Effector memory CD8-positive, alpha-beta T cell (primary cell): Measurements from ENCODE around the gene TEX13C.
A peak's percentile ranks its signal among the peaks of the same experiment; 100 is the strongest.
"Not testable (repeated sequence)": the region's sequence is repeated elsewhere in the genome, so short reads cannot be mapped to it uniquely, and the experiment has no call there.

Source experiments
- ATAC-seq: fragments of 150-1000 bp; cut with Tn5 transposase; replicated peaks from 2 replicates; pipeline ENCODE4 v1.10.0; 2021; ENCODE audit warnings: mild to moderate bottlenecking, moderate library complexity
- DNase-seq, 3 experiments: peaks; one replicate each; pipeline ENCODE4 v3.0.0; 2021
- H3K27ac Mint-ChIP-seq, 2 donors: one replicate each; pipeline ENCODE4 v1.8.0; 2022; ENCODE audit warnings: mild to moderate bottlenecking in 2 of 2, mixed read lengths in 2 of 2, moderate library complexity in 2 of 2
- H3K27me3 Mint-ChIP-seq, 2 donors: one replicate each; pipeline ENCODE4 v1.8.0; 2022; ENCODE audit warnings: mixed read lengths in 2 of 2
- H3K36me3 Mint-ChIP-seq: one replicate; pipeline ENCODE4 v1.8.0; 2022; ENCODE audit warnings: mild to moderate bottlenecking, moderate library complexity, mixed read lengths; ENCODE audit not compliant: insufficient read depth
- H3K4me1 Mint-ChIP-seq, 2 donors: one replicate each; pipeline ENCODE4 v1.8.0; 2022; ENCODE audit warnings: low read depth in 2 of 2, mixed read lengths in 2 of 2
- H3K4me3 Mint-ChIP-seq, 2 donors: one replicate each; pipeline ENCODE4 v1.8.0; 2022; ENCODE audit warnings: mild to moderate bottlenecking in 2 of 2, mixed read lengths in 2 of 2, moderate library complexity in 2 of 2
- H3K9me3 Mint-ChIP-seq, 2 donors: one replicate each; pipeline ENCODE4 v1.8.0; 2022; ENCODE audit warnings: mixed read lengths in 2 of 2
- total RNA-seq, 9 experiments: gene quantifications; one replicate each; lab custom pipeline; 2026; lab: John Stamatoyannopoulos, UW

The TEX13C gene
- total RNA-seq, result 0 to 0.06 (median 0) reads per million in 9 experiments

GRCh38 chrX:125319646-125320521, at the start of gene TEX13C:
Gene TEX13C (plus strand): TSS chrX:125319871. CDS start chrX:125320120, 249 bp downstream.
- H3K27me3 Mint-ChIP-seq, result no peaks in the 10 kb centered on the region
- DNase-seq, result no peak
- H3K4me1 Mint-ChIP-seq, result no peaks in the 10 kb centered on the region
- H3K9me3 Mint-ChIP-seq, result no peaks in the 10 kb centered on the region
- no peaks in the 10 kb centered on the region for H3K36me3 Mint-ChIP-seq
- H3K27ac Mint-ChIP-seq, result no peak within 1 kb of the TSS
- no peak for ATAC-seq
- H3K4me3 Mint-ChIP-seq, result no peak within 1 kb of the TSS

- H3K27me3 Mint-ChIP-seq, result no peaks in the 10 kb centered on the region
- H3K4me3 Mint-ChIP-seq, result no peak overlapping the region
- ATAC-seq (no peak), DNase-seq (no peak)
- H3K27ac Mint-ChIP-seq, result no peak overlapping the region
- H3K9me3 Mint-ChIP-seq, result no peaks in the 10 kb centered on the region
- H3K36me3 Mint-ChIP-seq, result no peaks in the 10 kb centered on the region
- H3K4me1 Mint-ChIP-seq, result no peaks in the 10 kb centered on the region
Measured at GRCh38 chrX:125287282-125287681, 32.4 kb upstream of the TEX13C start.

GRCh38 chrX:125288343-125288742, 31.3 kb upstream of the TEX13C start:
- Mint-ChIP-seq H3K9me3 (no peaks in the 10 kb centered on the region), H3K27ac (no peak overlapping the region)

GRCh38 chrX:125289209-125289608, 30.5 kb upstream of the TEX13C start:
- Mint-ChIP-seq H3K4me3 (no peak overlapping the region), H3K4me1 (peaks cover 3 to 4% of the 10 kb centered on the region in 2 donors), H3K27ac (no peak overlapping the region), H3K27me3 (no peaks in the 10 kb centered on the region), H3K9me3 (no peaks in the 10 kb centered on the region), H3K36me3 (no peaks in the 10 kb centered on the region)
- ATAC-seq, result no peak
- DNase-seq, result no peak

More at GRCh38 chrX:125288343-125288742, 31.3 kb upstream of the TEX13C start:
- no peaks in the 10 kb centered on the region for H3K4me1 Mint-ChIP-seq
- no peak overlapping the region for H3K4me3 Mint-ChIP-seq
- no peaks in the 10 kb centered on the region for H3K36me3 Mint-ChIP-seq
- ATAC-seq, result no peak
- no peak for DNase-seq
- no peaks in the 10 kb centered on the region for H3K27me3 Mint-ChIP-seq

GRCh38 chrX:125289920-125290319, 29.8 kb upstream of the TEX13C start:
- no peaks in the 10 kb centered on the region for H3K27me3 Mint-ChIP-seq
- no peaks in the 10 kb centered on the region for H3K9me3 Mint-ChIP-seq
- H3K4me1 Mint-ChIP-seq, result peaks cover 7 to 9% of the 10 kb centered on the region in 2 donors
- no peak overlapping the region for H3K4me3 Mint-ChIP-seq
- no peak overlapping the region for H3K27ac Mint-ChIP-seq
- DNase-seq (no peak), ATAC-seq (no peak)
- H3K36me3 Mint-ChIP-seq, result no peaks in the 10 kb centered on the region

GRCh38 chrX:125291124-125291523, 28.5 kb upstream of the TEX13C start:
- Mint-ChIP-seq H3K9me3 (no peaks in the 10 kb centered on the region), H3K27ac (no peak overlapping the region), H3K4me1 (peaks cover 12 to 13% of the 10 kb centered on the region in 2 donors), H3K27me3 (no peaks in the 10 kb centered on the region), H3K4me3 (no peak overlapping the region), H3K36me3 (no peaks in the 10 kb centered on the region)
- ATAC-seq, result no peak
- DNase-seq, result no peak

- H3K27ac Mint-ChIP-seq, result peak overlapping the region; percentile 59 to 93
- H3K9me3 Mint-ChIP-seq, result no peaks in the 10 kb centered on the region
- no peaks in the 10 kb centered on the region for H3K36me3 Mint-ChIP-seq
- peak overlapping the region; percentile 47 to 77 for H3K4me3 Mint-ChIP-seq
- H3K27me3 Mint-ChIP-seq, result no peaks in the 10 kb centered on the region
- ATAC-seq, result no peak
- DNase-seq, result no peak
- H3K4me1 Mint-ChIP-seq, result peaks cover 12 to 13% of the 10 kb centered on the region in 2 donors
Measured at GRCh38 chrX:125293850-125294780, 25.6 kb upstream of the TEX13C start.

- no peak for ATAC-seq
- H3K27ac Mint-ChIP-seq, result peak overlapping the region; percentile 59 to 93
Measured at GRCh38 chrX:125295337-125295736, 24.3 kb upstream of the TEX13C start.

GRCh38 chrX:125298871-125299270, 20.8 kb upstream of the TEX13C start:
- H3K36me3 Mint-ChIP-seq, result no peaks in the 10 kb centered on the region
- peaks cover 11% of the 10 kb centered on the region in 2 donors for H3K4me1 Mint-ChIP-seq
- no peak overlapping the region for H3K27ac Mint-ChIP-seq
- H3K9me3 Mint-ChIP-seq, result no peaks in the 10 kb centered on the region
- no peak for DNase-seq
- no peak overlapping the region for H3K4me3 Mint-ChIP-seq
- H3K27me3 Mint-ChIP-seq, result no peaks in the 10 kb centered on the region
- no peak for ATAC-seq

More at GRCh38 chrX:125295337-125295736, 24.3 kb upstream of the TEX13C start:
- no peak for DNase-seq
- peak overlapping the region; percentile 47 to 77 for H3K4me3 Mint-ChIP-seq
- H3K36me3 Mint-ChIP-seq, result no peaks in the 10 kb centered on the region
- H3K27me3 Mint-ChIP-seq, result no peaks in the 10 kb centered on the region
- H3K9me3 Mint-ChIP-seq, result no peaks in the 10 kb centered on the region
- peaks cover 12 to 13% of the 10 kb centered on the region in 2 donors for H3K4me1 Mint-ChIP-seq

GRCh38 chrX:125306335-125306866, 13.3 kb upstream of the TEX13C start:
- no peak for DNase-seq
- no peak overlapping the region for H3K27ac Mint-ChIP-seq
- H3K4me3 Mint-ChIP-seq, result no peak overlapping the region
- H3K4me1 Mint-ChIP-seq, result no peaks in the 10 kb centered on the region
- no peaks in the 10 kb centered on the region for H3K36me3 Mint-ChIP-seq
- no peaks in the 10 kb centered on the region for H3K9me3 Mint-ChIP-seq
- ATAC-seq, result no peak
- H3K27me3 Mint-ChIP-seq, result no peaks in the 10 kb centered on the region

GRCh38 chrX:125308653-125309052, 11.0 kb upstream of the TEX13C start:
- H3K36me3 Mint-ChIP-seq, result no peaks in the 10 kb centered on the region
- no peaks in the 10 kb centered on the region for H3K4me1 Mint-ChIP-seq
- H3K27me3 Mint-ChIP-seq, result no peaks in the 10 kb centered on the region
- ATAC-seq (no peak), DNase-seq (no peak)
- H3K9me3 Mint-ChIP-seq, result no peaks in the 10 kb centered on the region
- no peak overlapping the region for H3K27ac Mint-ChIP-seq
- no peak overlapping the region for H3K4me3 Mint-ChIP-seq

GRCh38 chrX:125319166-125319565, 505 bp upstream of the TEX13C start:
- not testable (repeated sequence) for H3K4me1 Mint-ChIP-seq, H3K9me3 Mint-ChIP-seq, H3K27me3 Mint-ChIP-seq, H3K4me3 Mint-ChIP-seq, H3K27ac Mint-ChIP-seq, DNase-seq, ATAC-seq, H3K36me3 Mint-ChIP-seq

GRCh38 chrX:125322431-125322830, 2.8 kb downstream of the TEX13C start:
- H3K27me3 Mint-ChIP-seq, result no peaks in the 10 kb centered on the region
- H3K36me3 Mint-ChIP-seq, result no peaks in the 10 kb centered on the region
- no peak for DNase-seq
- no peak overlapping the region for H3K27ac Mint-ChIP-seq
- H3K4me3 Mint-ChIP-seq, result no peak overlapping the region
- no peaks in the 10 kb centered on the region for H3K4me1 Mint-ChIP-seq
- H3K9me3 Mint-ChIP-seq, result no peaks in the 10 kb centered on the region
- no peak for ATAC-seq
